Endothelial cell of umbilical vein (primary cell): ENCODE results near the gene PTGDS.

Source experiments
- CTCF ChIP-seq, 2 donors: IDR thresholded peaks; 1 replicate in 1 of 2; 2 replicates in 1 of 2; pipeline ENCODE4 v1.5.1; 2011; ENCODE audit warnings: low read length in 2 of 2, mild to moderate bottlenecking in 2 of 2, moderate library complexity in 2 of 2, control low read depth in 1 of 2, inconsistent platforms in 1 of 2, low read depth in 1 of 2; ENCODE audit not compliant: insufficient read depth in 1 of 2; ENCODE audit errors: extremely low read depth in 1 of 2
- EZH2 ChIP-seq: IDR thresholded peaks from 2 replicates; pipeline ENCODE4 v1.6.1; 2012; ENCODE audit warnings: borderline replicate concordance, low read depth, mild to moderate bottlenecking, moderate library complexity, low read length, inconsistent platforms; ENCODE audit not compliant: severe bottlenecking
- JUN ChIP-seq: IDR thresholded peaks from 2 replicates; pipeline ENCODE4 v1.6.1; 2011; ENCODE audit warnings: borderline replicate concordance, low read depth; ENCODE audit not compliant: insufficient read length, insufficient read depth
- MAX ChIP-seq: IDR thresholded peaks from 2 replicates; pipeline ENCODE4 v1.6.1; 2011; ENCODE audit not compliant: insufficient read depth, insufficient read length
- MYC ChIP-seq: IDR thresholded peaks from one replicate; pipeline ENCODE4 v1.6.1; 2011; ENCODE audit warnings: mild to moderate bottlenecking, low read depth, low read length
- POLR2A ChIP-seq: IDR thresholded peaks from 2 replicates; pipeline ENCODE4 v1.6.1; 2012; ENCODE audit warnings: low read depth, mild to moderate bottlenecking, control low read depth, low read length

DNA sequence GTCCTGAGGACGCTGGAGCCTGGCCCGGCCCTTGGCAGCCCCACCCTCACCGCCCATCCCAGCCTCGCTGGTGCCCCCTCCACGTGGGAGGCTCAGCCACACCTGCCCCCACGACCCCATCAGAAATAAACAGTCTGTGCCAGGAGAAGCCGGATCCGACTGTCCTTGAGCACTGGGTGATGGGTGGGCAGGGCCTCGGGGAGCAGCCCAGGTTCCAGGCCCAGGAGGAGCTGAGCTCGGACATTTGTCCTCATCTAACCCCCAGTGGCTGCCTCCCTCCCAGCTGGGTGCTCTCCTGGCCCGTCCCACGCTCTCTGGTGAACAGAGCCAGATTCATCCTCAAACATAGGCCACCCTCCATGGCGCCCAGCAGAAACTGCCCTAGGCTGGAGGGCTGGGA, 4.6 kb upstream of the PTGDS start:
- TF ChIP-seq CTCF (IDR thresholded peaks at IDR 0.05; ENCODE audit: extremely low read depth in 1 of 2, insufficient read depth in 1 of 2, low read depth in 1 of 2, low read length in 2 of 2): no peak
- no peak for TF ChIP-seq POLR2A
- TF ChIP-seq EZH2: no peak
- no peak for TF ChIP-seq MYC
- no peak for TF ChIP-seq MAX
- no peak for TF ChIP-seq JUN
